Measurements from ENCODE around the gene EDIL3.

DNA sequence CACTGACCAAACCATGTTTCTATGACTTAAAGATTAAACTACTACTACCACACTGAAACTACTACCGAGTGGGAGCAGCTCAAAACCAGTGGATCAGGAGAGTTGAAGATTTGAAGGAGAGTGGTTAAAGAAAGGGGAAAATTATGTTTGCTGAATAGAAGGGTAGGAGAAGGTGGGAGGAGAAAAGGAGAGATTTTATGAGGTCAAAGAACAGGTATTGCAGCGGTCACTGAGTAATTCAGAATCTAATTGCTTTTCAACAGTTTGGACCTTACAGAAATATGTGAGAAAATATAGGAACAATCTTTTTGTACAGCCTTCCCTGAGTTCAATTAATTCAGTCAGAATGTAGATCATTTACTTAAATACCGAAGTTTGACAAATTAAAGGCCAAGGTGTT lies 24.6 kb downstream of the EDIL3 start:
- no peak for TF ChIP-seq POLR2A (IDR thresholded peaks at IDR 0.05)
- TF ChIP-seq, protein P1, sequence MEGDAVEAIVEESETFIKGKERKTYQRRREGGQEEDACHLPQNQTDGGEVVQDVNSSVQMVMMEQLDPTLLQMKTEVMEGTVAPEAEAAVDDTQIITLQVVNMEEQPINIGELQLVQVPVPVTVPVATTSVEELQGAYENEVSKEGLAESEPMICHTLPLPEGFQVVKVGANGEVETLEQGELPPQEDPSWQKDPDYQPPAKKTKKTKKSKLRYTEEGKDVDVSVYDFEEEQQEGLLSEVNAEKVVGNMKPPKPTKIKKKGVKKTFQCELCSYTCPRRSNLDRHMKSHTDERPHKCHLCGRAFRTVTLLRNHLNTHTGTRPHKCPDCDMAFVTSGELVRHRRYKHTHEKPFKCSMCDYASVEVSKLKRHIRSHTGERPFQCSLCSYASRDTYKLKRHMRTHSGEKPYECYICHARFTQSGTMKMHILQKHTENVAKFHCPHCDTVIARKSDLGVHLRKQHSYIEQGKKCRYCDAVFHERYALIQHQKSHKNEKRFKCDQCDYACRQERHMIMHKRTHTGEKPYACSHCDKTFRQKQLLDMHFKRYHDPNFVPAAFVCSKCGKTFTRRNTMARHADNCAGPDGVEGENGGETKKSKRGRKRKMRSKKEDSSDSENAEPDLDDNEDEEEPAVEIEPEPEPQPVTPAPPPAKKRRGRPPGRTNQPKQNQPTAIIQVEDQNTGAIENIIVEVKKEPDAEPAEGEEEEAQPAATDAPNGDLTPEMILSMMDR (IDR thresholded peaks at IDR 0.05), result no peak
